HepG2 (cell line): ENCODE data around the gene ZBTB48. TPM values are rescaled to one million over a fixed set of nuclear protein-coding genes. Genes with fewer than 3 reads are reported as not detected.
A peak's percentile ranks its signal among the peaks of the same experiment; 100 is the strongest.

Source experiments
- CCAR2 ChIP-seq: fragments of 200-400 bp; formaldehyde crosslinking; optimal IDR thresholded peaks from 2 replicates; pipeline ENCODE3; 2018; ENCODE audit warnings: low read depth, mild to moderate bottlenecking, low read length, moderate library complexity
- FOXO1 ChIP-seq: sonication (generic); formaldehyde crosslinking; IDR thresholded peaks from 2 replicates; pipeline ENCODE4 v1.4.0; 2020; ENCODE audit warnings: missing genetic modification reagents
- SSRP1 ChIP-seq: IDR thresholded peaks from 2 replicates; pipeline ENCODE4 v1.6.1; 2016; ENCODE audit warnings: control low read depth
- TBX2 ChIP-seq: sonication (generic); formaldehyde crosslinking; IDR thresholded peaks from 2 replicates; pipeline ENCODE4 v1.5.0; 2020; ENCODE audit warnings: missing genetic modification reagents, mild to moderate bottlenecking, borderline replicate concordance
- ZFY ChIP-seq: sonication (generic); formaldehyde crosslinking; IDR thresholded peaks from 2 replicates; pipeline ENCODE4 v1.4.0; 2020; ENCODE audit warnings: missing genetic modification reagents
- polyA plus RNA-seq, 8 experiments: library from polyadenylated mRNA; depleted of rRNA in 3 of 8; stranded (reverse) in 7 of 8; unstranded in 1 of 8; fragments of >200 nt; fragmentation: Illumina TruSeq in 4 of 8; extraction: Trizol in 4 of 8; gene quantifications; 2 replicates each; pipeline versions ENCODE4 v1.2.1 to v1.2.3, GENCODE V29; 2011 to 2016; ENCODE audit warnings: low read depth in 4 of 8, missing spikeins in 1 of 8, mixed read lengths in 1 of 8; ENCODE audit not compliant: insufficient read depth in 1 of 8
- total RNA-seq, 5 experiments: library from RNA; depleted of rRNA; stranded (reverse); fragments of >200 nt; fragmentation: Illumina TruSeq; extraction: Trizol; gene quantifications; 2 replicates each; pipeline ENCODE4 v1.2.3, GENCODE V29; 2016; ENCODE audit warnings: low read depth in 1 of 5
- TF ChIP-seq, protein P1 (sequence below): sonication (generic); formaldehyde crosslinking; IDR thresholded peaks from 2 replicates; pipeline ENCODE4 v1.4.0; 2020; ENCODE audit warnings: mild to moderate bottlenecking, missing genetic modification reagents, borderline replicate concordance
- TF ChIP-seq, protein P2 (sequence below): sonication (generic); formaldehyde crosslinking; conservative IDR thresholded peaks from 2 replicates; pipeline ENCODE4 v1.4.0; 2020; ENCODE audit warnings: missing genetic modification reagents
- TF ChIP-seq, protein P3 (sequence below): sonication (generic); formaldehyde crosslinking; IDR thresholded peaks from 2 replicates; pipeline ENCODE4 v1.4.0; 2020; ENCODE audit warnings: missing genetic modification reagents
- TF ChIP-seq, protein P4 (sequence below): sonication (generic); formaldehyde crosslinking; IDR thresholded peaks from 2 replicates; pipeline ENCODE4 v1.4.0; 2020; ENCODE audit warnings: missing genetic modification reagents, borderline replicate concordance
- TF ChIP-seq, protein P5 (sequence below): sonication (generic); formaldehyde crosslinking; IDR thresholded peaks from 2 replicates; pipeline ENCODE4 v1.8.1; 2023; ENCODE audit warnings: mild to moderate bottlenecking, missing genetic modification reagents, borderline replicate concordance
- TF ChIP-seq, protein P6 (sequence below): IDR thresholded peaks from 2 replicates; pipeline ENCODE4 v1.4.0; 2020; ENCODE audit warnings: mild to moderate bottlenecking, missing genetic modification reagents

Gene ZBTB48
- total and polyA plus RNA-seq, 2 of the 13 experiments (the other 11 are each of a cell fraction or from before 2014, with no cell fraction given): 13.0 to 17.1 TPM

DNA sequence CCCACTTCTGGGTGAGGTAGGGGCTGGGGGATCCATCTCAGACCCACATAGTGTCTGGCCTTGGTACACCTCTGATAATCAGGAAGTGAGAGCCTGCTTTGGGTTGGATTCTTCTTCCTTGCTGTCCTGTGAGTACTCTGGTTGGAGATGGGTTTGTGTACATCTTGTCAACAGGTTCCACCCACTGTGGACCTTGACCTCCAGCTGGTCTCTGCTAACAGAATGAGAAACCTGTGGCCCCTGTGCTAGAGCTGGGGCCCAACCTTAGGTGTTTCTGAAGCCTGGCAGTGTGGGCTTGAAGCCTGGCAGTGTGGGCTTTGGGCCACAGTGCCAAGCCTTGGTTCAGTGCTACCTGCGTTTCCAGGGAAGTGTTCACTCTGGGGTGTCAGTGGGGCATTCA, 2.6 kb downstream of the ZBTB48 start (continued):
- TF ChIP-seq, protein P1, sequence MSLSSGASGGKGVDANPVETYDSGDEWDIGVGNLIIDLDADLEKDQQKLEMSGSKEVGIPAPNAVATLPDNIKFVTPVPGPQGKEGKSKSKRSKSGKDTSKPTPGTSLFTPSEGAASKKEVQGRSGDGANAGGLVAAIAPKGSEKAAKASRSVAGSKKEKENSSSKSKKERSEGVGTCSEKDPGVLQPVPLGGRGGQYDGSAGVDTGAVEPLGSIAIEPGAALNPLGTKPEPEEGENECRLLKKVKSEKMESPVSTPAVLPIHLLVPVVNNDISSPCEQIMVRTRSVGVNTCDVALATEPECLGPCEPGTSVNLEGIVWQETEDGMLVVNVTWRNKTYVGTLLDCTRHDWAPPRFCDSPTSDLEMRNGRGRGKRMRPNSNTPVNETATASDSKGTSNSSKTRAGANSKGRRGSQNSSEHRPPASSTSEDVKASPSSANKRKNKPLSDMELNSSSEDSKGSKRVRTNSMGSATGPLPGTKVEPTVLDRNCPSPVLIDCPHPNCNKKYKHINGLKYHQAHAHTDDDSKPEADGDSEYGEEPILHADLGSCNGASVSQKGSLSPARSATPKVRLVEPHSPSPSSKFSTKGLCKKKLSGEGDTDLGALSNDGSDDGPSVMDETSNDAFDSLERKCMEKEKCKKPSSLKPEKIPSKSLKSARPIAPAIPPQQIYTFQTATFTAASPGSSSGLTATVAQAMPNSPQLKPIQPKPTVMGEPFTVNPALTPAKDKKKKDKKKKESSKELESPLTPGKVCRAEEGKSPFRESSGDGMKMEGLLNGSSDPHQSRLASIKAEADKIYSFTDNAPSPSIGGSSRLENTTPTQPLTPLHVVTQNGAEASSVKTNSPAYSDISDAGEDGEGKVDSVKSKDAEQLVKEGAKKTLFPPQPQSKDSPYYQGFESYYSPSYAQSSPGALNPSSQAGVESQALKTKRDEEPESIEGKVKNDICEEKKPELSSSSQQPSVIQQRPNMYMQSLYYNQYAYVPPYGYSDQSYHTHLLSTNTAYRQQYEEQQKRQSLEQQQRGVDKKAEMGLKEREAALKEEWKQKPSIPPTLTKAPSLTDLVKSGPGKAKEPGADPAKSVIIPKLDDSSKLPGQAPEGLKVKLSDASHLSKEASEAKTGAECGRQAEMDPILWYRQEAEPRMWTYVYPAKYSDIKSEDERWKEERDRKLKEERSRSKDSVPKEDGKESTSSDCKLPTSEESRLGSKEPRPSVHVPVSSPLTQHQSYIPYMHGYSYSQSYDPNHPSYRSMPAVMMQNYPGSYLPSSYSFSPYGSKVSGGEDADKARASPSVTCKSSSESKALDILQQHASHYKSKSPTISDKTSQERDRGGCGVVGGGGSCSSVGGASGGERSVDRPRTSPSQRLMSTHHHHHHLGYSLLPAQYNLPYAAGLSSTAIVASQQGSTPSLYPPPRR (CRISPR knock-in tag): peak; percentile 63; the same call in 1 of the 2 replicates
- TF ChIP-seq, protein P2, sequence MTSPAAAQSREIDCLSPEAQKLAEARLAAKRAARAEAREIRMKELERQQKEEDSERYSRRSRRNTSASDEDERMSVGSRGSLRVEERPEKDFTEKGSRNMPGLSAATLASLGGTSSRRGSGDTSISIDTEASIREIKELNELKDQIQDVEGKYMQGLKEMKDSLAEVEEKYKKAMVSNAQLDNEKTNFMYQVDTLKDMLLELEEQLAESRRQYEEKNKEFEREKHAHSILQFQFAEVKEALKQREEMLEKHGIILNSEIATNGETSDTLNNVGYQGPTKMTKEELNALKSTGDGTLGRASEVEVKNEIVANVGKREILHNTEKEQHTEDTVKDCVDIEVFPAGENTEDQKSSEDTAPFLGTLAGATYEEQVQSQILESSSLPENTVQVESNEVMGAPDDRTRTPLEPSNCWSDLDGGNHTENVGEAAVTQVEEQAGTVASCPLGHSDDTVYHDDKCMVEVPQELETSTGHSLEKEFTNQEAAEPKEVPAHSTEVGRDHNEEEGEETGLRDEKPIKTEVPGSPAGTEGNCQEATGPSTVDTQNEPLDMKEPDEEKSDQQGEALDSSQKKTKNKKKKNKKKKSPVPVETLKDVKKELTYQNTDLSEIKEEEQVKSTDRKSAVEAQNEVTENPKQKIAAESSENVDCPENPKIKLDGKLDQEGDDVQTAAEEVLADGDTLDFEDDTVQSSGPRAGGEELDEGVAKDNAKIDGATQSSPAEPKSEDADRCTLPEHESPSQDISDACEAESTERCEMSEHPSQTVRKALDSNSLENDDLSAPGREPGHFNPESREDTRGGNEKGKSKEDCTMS (CRISPR knock-in tag): no peak
- TF ChIP-seq TBX2 (CRISPR knock-in tag) (peak; percentile 83), CCAR2 (no peak), ZFY (no peak; the same call in 1 of the 2 replicates), SSRP1 (CRISPR knock-in tag) (no peak), FOXO1 (CRISPR knock-in tag) (peak; percentile 97)
- TF ChIP-seq, protein P3, sequence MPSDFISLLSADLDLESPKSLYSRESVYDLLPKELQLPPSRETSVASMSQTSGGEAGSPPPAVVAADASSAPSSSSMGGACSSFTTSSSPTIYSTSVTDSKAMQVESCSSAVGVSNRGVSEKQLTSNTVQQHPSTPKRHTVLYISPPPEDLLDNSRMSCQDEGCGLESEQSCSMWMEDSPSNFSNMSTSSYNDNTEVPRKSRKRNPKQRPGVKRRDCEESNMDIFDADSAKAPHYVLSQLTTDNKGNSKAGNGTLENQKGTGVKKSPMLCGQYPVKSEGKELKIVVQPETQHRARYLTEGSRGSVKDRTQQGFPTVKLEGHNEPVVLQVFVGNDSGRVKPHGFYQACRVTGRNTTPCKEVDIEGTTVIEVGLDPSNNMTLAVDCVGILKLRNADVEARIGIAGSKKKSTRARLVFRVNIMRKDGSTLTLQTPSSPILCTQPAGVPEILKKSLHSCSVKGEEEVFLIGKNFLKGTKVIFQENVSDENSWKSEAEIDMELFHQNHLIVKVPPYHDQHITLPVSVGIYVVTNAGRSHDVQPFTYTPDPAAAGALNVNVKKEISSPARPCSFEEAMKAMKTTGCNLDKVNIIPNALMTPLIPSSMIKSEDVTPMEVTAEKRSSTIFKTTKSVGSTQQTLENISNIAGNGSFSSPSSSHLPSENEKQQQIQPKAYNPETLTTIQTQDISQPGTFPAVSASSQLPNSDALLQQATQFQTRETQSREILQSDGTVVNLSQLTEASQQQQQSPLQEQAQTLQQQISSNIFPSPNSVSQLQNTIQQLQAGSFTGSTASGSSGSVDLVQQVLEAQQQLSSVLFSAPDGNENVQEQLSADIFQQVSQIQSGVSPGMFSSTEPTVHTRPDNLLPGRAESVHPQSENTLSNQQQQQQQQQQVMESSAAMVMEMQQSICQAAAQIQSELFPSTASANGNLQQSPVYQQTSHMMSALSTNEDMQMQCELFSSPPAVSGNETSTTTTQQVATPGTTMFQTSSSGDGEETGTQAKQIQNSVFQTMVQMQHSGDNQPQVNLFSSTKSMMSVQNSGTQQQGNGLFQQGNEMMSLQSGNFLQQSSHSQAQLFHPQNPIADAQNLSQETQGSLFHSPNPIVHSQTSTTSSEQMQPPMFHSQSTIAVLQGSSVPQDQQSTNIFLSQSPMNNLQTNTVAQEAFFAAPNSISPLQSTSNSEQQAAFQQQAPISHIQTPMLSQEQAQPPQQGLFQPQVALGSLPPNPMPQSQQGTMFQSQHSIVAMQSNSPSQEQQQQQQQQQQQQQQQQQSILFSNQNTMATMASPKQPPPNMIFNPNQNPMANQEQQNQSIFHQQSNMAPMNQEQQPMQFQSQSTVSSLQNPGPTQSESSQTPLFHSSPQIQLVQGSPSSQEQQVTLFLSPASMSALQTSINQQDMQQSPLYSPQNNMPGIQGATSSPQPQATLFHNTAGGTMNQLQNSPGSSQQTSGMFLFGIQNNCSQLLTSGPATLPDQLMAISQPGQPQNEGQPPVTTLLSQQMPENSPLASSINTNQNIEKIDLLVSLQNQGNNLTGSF (CRISPR knock-in tag): no peak
- TF ChIP-seq, protein P4, sequence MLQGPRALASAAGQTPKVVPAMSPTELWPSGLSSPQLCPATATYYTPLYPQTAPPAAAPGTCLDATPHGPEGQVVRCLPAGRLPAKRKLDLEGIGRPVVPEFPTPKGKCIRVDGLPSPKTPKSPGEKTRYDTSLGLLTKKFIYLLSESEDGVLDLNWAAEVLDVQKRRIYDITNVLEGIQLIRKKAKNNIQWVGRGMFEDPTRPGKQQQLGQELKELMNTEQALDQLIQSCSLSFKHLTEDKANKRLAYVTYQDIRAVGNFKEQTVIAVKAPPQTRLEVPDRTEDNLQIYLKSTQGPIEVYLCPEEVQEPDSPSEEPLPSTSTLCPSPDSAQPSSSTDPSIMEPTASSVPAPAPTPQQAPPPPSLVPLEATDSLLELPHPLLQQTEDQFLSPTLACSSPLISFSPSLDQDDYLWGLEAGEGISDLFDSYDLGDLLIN (CRISPR knock-in tag): no peak
- TF ChIP-seq, protein P5, sequence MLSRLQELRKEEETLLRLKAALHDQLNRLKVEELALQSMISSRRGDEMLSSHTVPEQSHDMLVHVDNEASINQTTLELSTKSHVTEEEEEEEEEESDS (CRISPR knock-in tag): no peak
- TF ChIP-seq, protein P6, sequence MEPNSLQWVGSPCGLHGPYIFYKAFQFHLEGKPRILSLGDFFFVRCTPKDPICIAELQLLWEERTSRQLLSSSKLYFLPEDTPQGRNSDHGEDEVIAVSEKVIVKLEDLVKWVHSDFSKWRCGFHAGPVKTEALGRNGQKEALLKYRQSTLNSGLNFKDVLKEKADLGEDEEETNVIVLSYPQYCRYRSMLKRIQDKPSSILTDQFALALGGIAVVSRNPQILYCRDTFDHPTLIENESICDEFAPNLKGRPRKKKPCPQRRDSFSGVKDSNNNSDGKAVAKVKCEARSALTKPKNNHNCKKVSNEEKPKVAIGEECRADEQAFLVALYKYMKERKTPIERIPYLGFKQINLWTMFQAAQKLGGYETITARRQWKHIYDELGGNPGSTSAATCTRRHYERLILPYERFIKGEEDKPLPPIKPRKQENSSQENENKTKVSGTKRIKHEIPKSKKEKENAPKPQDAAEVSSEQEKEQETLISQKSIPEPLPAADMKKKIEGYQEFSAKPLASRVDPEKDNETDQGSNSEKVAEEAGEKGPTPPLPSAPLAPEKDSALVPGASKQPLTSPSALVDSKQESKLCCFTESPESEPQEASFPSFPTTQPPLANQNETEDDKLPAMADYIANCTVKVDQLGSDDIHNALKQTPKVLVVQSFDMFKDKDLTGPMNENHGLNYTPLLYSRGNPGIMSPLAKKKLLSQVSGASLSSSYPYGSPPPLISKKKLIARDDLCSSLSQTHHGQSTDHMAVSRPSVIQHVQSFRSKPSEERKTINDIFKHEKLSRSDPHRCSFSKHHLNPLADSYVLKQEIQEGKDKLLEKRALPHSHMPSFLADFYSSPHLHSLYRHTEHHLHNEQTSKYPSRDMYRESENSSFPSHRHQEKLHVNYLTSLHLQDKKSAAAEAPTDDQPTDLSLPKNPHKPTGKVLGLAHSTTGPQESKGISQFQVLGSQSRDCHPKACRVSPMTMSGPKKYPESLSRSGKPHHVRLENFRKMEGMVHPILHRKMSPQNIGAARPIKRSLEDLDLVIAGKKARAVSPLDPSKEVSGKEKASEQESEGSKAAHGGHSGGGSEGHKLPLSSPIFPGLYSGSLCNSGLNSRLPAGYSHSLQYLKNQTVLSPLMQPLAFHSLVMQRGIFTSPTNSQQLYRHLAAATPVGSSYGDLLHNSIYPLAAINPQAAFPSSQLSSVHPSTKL: peak; percentile 89
